Measurements from ENCODE around the gene TMED4.
A peak's percentile ranks its signal among the peaks of the same experiment; 100 is the strongest.

Gene TMED4

DNA sequence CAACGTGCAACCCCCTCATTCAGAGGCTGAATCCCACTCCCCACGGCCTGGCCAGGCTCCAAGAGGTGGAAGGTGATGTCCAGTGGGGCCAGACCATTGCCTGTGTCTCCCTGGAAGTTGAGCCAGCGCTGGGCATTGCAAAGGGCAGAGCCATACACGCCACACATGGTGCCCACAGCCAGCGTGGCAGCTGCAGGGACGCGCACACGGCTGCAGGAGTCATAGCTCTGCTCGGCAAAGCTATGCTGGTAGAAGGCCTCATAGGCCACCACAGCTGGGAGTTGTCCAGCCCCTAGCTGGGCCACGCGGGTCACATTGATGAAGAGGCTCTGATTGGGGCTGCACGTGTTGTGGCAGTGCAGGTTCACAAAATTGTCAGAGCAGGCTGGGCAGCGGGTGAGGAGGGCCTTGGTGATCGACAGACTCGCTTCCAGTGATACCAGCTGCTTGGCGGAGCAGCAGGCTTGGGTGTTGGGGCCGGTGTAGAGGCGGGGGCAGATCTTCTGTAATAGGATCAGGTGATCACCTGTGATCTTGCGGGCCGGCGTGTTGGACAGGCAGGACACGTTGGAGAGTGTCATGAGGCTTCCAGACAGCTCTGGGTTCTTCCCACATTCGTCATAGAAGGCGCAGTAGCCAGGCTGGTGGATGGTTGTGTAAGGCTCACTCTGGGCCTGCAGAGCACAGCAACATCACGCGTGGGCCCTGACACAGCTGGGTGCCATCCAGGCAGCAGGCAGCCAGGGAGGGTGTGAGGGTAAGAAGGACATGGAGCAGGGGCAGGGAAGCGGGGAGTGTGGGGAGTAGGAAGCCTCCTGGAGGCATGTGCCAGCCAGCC lies 42.1 kb downstream of the TMED4 start:
- no peak for DNase-seq

DNA sequence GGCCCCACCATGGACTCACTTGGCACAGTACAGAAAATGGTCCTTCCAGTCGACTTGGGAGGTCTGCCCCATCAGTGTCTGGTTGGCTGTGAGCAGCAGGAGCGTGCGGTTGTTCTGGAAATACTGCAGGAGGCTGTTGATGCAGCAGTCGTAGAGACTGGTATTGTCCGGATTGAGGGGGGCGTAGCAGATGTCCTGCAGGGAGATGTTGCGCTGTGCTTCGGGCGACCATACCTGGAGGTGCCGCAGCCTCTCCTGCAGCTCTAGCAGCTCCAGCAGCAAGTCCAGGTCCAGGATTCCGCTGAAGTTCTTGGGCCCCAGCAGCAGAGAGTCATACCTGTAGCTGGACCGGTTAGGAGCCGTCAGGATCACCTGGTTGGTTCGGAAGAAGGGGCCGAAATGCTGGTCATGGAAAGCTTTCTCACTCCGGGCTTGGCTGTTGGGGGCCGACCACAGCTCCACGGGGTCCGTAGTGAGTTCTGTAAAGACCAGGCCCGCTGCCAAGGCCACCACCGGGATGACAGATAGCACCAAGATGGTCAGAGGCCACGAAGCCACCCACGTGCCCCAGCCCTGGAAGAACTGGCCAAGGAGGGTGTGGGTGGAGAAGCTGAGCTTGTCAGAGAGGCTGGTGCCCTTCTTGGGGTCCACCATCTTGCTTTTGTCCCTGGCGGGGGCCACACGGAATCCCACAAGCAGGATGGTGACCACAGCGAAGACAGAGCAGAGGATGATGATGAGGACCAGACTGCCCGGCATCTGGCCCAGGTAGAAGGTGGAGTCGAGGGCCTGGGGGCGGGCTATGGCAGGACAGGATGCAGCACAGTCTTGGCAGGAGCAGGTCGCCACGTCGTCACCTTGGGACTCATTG lies 43.0 kb downstream of the TMED4 start:
- DNase-seq: no peak

GRCh38 chr7:44538093-44538797 lies 43.8 kb downstream of the TMED4 start:
- no peak for DNase-seq

GRCh38 chr7:44537442-44537841 lies 44.6 kb downstream of the TMED4 start:
- no peak for DNase-seq

DNA sequence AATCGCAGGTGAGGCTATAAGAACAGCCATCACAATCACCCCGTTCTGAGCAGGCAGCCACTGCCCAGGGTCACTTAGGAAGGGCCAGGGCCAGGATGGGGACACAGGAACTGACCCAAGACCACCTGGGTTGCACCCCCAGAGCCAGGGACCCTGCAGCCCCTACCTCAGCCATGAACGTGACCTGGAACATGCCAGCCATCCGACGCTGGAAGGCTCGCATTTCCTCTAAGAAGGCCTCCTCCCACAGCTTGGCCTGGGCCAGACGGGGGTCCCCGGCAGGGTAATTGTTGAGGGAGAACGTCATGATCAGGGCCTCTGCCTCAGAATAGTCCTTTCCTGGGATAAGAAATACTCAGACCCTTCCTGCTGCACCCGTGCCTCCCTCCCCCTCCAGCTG lies 45.9 kb downstream of the TMED4 start:
- no peak for DNase-seq

GRCh38 chr7:44535348-44536064 lies 46.5 kb downstream of the TMED4 start:
- DNase-seq: no peak

- DNase-seq: peak; percentile 8
Observed at GRCh38 chr7:44534501-44534900, 47.5 kb downstream of the TMED4 start.

GRCh38 chr7:44534087-44534486 lies 47.9 kb downstream of the TMED4 start:
- DNase-seq: no peak

DNA sequence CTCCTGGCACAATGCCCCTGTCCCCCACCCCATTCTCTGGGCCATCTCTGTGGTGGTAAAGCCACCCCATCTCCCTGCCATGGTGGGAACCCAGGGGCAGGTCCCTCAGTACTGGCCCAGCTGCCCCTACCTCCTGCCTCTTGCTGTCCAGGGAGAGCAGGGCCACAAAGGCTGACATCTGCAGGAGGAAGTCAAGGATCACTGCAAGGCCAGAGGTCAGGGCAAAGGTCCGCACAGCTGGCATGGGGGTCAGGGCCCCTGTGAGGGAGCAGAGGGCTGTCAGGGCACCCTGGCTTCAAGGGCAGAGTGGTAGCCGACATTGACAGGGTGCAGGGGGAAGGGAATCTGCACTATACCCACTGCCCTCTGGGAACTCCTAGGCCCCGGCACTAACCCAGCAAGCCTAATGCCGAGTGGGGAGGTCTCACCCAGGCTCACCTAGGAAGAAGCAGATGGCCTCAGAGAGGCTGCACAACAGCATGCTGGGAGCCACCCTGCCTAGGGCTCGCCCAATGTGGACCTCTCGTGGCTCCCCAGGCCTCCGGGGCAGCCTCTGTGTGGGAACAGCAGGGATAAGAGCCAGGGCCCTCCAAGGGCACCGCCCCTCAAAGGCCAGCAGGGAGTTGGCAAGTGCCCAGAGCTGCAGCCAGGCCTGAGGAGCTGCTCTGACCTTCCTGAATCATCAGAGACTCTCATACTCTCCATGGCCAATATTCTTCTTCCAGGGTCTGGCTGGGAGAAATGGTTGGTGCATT lies 48.6 kb downstream of the TMED4 start:
- DNase-seq: no peak

- no peak for DNase-seq
Observed at GRCh38 chr7:44531421-44532380, 50.3 kb downstream of the TMED4 start.

- DNase-seq: no peak
Observed at GRCh38 chr7:44530990-44531389, 51.0 kb downstream of the TMED4 start.

Measured in NCI-H1092 (cell line).